ENCODE results near the gene ACYP2.

ACYP2 gene

DNA sequence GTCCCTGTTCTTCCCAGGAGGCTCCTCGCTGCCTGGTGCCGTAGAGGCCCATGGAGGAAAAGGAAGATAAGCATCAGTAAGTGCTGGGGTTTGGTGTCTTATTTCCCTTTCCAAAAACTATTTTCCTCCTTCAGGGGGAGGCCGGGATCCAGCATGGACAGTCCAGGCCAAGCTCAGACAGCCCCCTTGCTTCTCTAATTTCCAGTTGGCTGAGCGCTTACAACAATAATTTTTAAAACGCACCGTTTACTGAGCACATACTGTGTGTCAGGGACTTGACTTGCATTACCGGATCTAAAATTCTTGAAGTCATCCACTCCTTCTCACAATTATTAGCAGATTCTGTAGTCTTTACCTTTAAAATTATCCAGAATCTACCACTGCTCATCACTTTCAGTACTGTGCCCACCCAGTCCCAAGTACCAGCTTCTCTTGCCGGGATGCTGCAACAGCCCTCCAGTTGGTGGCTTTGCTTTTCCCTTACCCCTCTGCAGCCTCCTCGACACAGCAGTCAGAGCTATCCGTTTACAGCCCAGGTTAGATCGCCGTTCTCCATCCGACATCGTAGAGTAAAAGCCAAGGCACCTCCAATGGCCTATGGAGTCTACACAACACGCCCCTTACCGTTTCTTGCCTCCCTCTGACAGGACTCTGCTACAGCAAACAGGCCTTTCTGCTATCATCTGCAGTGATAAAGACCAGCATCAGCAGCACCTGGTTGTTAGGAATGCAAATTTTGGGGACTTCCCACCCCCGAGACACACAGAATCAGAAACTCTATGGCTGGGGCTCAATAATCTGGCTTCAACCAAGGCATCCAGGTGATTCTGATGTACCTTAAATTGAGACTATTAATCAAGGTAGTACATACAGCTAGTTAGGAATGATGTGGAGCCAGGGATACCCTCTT, 215.8 kb downstream of the ACYP2 start:
- no peak for DNase-seq

DNA sequence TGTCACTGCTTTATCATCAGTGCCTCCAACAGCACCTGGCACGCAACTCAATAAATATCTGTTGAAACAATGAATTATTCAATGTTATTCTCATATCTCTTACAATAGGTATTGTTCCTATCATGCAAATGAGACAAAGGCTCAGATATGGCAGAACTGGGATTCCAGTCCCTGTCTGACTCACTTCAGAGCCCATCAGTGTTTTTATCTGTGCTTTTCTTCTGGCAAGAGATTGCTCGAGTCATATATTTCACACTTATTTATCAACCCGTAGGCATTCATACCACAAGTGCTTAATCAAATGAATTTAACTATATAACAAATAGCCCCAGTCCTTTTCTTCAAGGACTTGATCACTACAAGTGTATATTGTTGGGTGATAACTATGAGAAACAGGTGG, 217.0 kb downstream of the ACYP2 start:
- no peak for DNase-seq

DNA sequence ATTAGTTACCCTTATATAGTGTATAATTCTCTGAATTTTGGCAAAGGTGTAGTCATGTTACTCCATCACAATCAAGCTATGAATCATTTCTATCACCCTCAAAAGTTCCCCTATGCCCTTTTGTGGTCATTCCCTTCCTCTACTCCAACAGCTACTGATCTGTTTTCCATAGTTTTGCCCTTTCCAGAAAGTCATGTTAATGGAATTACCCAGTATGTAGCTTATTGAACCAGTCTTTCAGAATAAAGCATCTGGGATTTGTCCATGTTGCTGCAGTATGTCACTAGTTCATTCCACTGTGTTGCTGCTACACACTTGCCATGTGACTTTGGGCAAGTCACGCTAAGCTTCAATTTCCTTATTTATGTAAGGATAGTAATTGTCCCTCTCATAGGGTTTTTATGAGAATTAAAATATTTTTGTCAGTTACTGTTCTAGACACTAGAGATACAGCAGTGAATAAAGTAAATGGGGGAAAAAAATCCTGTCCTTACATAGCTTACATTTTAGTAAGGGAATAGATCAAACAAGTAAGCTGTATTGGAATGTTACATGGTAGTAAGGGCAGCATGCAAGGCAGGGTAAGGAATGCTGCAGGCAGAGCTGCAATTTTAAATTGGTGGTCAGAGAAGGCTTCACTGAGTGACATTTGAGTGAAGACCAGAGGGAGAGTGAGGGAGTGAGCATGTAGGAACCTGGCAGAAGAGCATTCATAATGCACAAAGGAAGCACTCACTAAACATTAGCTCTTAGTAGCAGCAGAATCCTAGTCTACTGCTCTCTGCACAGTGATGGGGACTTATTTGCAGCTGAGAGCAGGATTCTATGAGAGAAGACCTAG, 220.9 kb downstream of the ACYP2 start:
- DNase-seq = no peak

DNA sequence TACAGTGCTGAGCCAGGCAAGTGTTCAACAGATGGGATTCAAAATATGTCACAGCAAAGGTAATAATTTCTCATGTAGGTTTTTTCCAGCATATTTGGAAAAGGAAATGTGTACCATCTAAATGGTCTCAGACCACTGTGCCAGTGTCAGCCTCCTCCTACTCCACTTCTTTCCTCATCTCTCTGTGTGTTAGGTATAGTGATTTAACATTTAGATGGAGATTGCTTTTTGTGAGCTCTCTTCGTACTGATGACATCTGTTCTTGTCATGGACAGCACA, 221.5 kb downstream of the ACYP2 start:
- DNase-seq = no peak

DNA sequence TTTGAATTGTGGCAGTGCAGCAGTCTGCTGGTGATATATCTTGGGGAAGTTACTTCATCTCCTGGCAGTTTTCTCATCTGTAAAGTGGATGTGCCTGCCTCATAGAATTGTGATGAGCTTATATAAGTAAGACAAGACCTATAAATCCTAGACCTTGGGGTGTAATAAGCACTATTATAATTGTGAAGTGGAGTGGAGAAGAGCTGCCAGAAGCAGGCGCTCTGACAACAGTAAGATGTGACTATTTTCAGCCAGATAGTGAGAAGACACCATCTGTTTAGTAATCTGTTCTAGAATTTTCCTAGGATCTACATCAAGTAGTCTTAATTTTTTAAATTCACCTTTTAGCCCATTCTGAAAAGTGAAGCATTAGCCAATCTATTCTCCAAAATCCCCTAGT, 226.2 kb downstream of the ACYP2 start:
- DNase-seq = no peak

DNA sequence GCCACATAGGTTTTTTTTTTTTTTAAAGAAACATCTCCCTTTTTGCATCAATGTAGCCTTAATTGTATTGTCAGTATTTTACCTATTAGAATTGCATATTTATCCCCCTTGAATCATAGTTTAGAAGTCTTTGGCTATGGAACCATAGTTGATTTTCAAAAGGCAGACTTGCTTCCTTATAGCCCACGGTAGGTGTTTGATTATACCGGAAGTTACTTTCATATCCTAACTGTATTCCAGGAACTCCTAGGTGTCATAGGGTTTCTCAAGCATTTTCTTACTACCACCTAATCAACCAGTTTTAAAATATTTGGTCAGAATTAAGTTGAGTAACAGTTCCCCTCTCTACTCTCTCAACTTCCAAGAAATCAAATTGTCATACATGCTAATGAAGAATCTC, 227.2 kb downstream of the ACYP2 start:
- DNase-seq = no peak

DNA sequence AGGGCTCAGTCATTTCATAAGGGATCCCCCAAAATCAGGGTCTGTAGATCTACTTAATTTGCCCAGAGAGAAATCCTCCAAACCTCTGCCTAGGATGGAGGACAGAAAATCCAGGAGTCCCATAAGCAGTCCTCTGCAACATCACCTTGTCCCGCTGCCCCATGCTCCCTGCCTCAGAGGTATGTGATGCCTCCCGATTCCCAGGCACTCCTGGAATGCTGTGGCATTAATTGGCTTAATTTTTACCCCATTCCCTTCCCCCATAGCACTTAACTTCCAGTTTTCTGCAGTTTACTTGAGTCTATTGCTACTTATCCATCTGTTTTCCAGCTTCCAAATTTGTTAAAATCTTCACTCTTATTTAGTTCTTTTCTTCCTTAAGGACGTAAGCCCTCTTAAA, 232.2 kb downstream of the ACYP2 start:
- no peak for DNase-seq

DNA sequence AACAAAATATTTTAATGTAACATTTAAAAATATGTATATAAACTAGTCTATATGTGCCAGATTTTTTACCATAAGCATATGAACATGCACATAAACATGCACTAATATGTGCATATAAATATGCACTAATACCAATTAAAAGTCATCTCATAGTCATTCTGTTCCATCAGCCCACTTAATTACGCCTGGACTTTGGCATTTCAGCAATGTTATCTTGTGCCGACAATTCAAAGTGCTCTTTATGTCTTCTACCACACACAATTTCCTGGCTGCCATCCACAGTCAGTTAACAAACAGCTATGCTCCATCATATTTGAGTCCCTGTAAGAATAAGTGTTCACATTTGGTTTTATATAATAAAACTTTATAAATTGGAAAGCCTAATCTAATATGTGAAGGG, 233.2 kb downstream of the ACYP2 start:
- no peak for DNase-seq

DNA sequence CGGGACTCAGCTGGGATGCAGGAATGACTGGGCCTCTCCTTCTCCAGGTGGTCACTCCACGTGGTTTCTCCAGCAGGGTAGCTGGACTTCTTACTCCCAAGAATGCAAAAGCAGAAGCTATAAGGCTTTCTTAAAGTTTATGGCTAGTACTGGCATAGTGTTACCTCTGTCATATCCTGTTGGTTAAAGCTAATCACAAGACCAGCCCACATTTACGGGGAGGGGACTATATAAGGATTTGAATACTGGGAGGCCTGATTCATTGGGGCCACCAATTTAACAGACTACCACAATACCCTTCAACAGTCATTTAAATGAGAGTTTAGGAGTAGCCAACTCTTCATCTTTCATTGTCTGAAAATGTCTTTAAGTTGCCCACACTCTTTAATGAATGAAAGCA, 235.0 kb downstream of the ACYP2 start:
- DNase-seq = no peak

DNA sequence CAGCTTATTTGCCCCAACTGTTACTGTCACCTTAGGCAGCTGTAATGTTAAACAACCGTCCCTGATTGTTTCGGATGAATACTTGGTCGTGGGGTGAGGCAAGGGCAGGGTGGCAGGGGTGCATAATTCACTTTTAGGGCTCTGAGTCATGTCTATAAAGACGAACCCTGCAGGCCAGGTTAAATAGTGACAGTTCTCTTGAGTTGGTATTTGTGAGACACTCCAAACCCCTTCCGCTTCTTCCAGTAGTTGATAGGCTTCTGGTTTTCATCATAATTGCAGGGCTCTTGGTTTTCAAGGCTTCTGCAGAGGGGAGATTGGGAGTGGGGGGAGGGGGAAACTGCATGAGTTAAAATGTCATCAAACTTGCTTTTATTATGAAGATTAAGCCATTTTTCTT, 237.8 kb downstream of the ACYP2 start:
- no peak for DNase-seq
